Measurements from ENCODE around the gene ALK. TPM values are rescaled to one million over a fixed set of nuclear protein-coding genes. Genes with fewer than 3 reads are reported as not detected.
A peak's percentile ranks its signal among the peaks of the same experiment; 100 is the strongest.
"Not testable (repeated sequence)": the region's sequence is repeated elsewhere in the genome, so short reads cannot be mapped to it uniquely, and the experiment has no call there.

Gene ALK
- total RNA-seq, 1 donor from 2014 or later: 2.0 TPM

DNA sequence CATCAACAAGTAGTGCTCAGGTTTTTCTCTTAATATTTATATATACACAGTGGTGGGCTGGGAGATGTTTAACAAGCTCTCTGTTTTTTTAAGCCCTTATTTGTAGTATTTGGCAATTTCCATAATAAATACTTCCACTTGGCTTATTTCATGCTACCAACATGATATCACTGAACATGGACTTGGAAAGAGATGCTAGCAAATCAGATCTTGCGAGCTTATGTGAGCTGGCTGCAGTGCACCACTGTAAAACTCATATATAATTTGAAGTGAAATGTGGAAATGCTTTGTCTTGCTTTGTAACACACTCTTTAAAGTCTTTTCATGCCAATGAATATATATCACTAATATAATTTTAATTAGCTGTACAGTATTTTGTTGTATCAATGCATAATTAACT, 155.7 kb downstream of the ALK start:
- FAIRE-seq (no peak), DNase-seq (ENCODE audit: low spot score in 2 of 2) (no peak)

DNA sequence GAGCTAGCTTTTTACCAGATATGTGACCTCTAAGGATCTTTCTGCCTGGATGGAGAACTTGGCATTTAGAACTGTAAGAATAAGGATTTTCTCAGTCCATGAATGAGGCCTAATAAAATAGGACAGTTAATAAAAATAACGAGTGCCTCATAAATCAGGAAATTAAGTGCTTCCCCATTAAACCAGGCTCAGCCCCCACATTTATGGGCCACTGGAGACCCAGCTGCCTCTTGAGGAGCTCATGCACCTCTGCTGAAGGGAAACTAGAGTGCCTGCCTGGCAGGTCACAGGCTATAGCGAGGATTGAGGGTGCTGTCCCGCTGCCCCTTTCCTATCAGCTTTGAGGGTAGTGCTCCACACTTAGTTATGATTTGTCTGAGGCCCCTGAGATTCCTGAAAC, 158.0 kb downstream of the ALK start:
- no peak for DNase-seq (ENCODE audit: low spot score in 2 of 2)

DNA sequence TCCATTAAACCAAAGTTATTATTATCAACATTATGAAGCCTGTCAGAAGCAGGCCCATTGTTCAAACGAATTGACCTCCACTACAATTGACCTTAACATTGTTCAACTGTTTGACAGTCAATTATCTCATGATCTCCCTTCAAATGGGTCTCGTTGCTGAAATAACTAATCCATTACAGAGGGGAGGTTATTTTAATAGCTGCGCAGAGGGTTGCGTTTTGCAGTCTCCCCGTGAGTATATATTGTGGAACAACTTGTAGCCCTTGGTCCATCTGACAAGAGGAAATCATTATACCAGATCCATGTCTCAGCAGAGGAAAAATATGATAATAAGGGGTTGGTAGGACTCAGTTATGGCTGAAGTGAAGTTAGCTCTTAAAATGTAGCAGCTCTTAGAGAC, 159.1 kb downstream of the ALK start:
- FAIRE-seq: no peak
- DNase-seq (ENCODE audit: low spot score in 2 of 2): no peak

More for the DNA sequence above, 158.0 kb downstream of the ALK start:
- no peak for FAIRE-seq

DNA sequence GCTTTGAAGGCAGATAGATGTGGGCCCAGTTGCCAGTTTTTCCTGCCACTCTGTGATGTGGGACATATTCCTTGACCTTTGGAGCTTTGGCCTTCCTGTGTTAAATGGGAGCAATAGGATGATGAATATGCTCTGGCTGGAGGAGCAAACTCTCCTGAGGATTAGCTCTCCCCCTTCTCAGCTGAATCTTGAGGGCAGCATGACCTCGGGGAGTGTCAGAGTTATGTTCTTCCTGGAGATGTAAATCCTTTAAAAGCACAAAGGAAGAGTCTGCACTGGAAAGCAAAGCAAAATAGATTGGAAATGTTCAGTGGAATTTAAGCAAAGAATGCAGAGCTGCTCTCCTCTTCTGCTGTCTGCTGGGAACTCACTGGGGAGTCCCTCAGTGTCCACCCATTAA, 160.1 kb downstream of the ALK start:
- FAIRE-seq (no peak), DNase-seq (ENCODE audit: low spot score in 2 of 2) (no peak)

DNA sequence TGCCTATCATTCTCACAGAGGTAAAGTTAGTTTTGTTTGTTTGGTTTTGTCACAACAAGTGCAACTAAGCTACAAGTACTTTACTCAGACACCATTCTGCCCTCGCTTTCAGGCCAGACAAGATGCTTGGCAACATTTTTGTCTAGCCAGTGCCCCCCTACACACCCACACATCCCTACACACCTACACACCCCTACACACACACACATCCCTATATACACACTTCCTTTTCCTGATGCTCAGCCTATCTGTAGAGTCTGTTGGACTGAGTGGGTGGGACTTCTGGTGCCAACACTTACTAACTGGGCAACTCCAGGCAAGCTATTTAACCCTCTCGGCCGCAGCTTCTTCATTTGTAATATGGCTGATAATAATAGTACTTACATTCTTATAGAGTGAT, 161.4 kb downstream of the ALK start:
- no peak for DNase-seq (ENCODE audit: low spot score in 2 of 2)
- FAIRE-seq: no peak

DNA sequence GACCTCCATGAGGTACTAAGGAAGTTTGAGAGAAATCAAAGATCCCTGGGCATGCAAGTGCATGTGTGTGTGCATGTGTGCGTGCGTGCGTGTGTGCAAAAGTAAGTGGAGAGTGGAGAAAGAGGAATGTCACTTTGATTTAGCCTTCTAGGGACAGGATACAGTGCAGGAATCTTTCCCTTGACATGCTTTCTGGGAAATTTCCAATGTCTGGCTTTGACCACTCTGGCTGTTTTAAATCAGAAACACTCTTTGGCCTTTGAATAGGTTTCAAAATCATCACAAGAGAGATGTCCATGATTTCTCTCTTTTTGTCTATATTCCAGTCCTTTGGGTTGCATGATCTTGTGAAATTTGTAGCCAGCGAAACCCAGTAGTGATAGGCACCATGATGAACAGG, 162.0 kb downstream of the ALK start:
- DNase-seq (ENCODE audit: low spot score in 2 of 2) (no peak), FAIRE-seq (no peak)

DNA sequence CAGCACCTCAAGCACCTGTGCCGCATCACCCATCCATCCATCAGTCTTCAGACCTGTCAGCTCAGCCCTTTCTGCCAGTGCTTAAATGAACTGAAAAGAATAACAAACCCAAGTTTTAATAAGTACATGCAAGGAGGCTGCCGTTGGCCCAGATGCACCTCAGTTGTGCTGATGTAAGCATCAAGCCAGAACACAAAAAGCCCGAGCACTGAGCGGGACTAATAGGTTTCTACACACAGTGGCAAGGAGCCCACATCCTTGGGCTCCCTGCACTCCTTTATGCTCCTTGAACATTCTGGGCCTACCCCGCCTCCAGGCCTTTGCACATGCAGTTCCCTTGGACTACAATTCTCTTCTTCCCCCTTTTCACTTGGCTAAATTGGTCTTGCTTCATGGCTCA, 165.6 kb downstream of the ALK start:
- FAIRE-seq: no peak
- no peak for DNase-seq (ENCODE audit: low spot score in 2 of 2)

DNA sequence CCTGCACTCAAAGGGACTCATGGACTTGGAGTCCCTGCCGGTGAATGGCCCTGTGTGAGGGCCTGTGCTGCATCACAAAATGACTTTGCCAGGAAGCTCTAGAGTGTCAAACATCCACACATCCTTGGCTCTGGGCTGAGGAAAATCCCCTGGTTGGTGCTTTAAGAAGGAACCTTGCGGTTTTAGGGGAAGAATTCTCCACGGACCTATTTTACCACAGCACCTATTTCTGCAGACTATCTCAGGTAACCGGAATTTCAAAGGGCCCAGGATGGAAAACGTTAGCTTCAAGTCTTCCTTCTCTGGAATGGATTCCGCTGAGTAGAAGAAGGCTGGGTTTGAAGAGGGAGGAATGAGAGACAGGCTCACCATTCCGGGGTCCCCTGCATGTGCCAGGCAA, 166.2 kb downstream of the ALK start:
- DNase-seq (ENCODE audit: low spot score in 2 of 2): no peak
- no peak for FAIRE-seq

DNA sequence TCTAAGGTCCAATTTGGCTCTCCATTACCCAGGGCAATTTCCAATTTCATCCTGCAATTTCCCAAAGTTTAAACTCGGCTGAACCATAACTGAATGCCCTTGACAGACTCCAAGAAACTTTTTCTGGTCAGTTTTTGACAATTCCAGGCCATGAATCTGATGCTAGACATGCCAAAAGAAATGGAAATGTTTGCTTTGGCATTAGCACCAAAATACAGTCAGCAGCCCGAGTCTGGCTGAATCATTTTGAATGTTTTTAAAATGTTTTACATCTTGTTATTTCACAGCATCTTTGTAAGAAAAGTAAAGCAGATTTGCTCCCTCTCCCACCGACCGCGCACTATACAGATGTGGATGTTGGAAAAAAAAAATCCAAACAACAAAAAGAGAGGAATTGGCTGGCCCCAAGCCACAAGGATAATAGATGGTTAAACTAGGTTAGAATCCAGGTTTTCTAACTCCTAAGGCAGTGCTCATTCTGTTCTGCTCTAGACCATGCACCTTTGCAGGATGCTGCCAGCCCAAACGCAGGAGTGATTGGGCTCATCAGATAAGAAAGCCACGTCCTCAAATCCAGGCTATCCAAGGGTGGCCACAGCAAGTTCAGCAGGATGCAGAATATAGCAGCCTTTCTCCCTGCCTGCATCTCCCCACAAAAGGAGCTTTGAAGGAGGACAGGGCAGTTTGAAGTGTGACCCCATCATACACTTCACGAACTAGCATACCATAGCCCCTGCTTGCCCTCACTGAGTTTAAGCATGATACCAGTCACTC, 167.5 kb downstream of the ALK start:
- FAIRE-seq (no peak), DNase-seq (ENCODE audit: low spot score in 2 of 2) (no peak)

DNA sequence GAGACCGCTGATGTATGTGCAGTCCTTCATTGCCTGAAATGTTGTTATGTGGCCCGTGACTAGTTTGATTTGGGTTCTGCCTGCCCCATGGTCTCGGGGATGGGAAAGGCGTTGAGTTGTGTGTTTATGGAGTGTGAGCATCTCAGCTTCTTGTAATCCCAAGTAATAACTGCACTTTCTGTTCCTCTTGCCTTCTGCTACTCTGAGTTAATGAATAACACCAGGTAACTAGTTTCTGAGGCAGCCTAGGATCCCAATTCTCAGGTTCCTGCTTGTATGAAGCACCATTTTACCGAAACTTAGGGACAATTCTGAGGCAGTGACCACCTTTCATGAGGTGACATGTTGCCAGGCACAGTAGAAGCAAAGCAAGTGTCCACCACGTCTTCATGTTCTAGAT, 170.0 kb downstream of the ALK start:
- DNase-seq (ENCODE audit: low spot score in 2 of 2) (no peak), FAIRE-seq (no peak)

DNA sequence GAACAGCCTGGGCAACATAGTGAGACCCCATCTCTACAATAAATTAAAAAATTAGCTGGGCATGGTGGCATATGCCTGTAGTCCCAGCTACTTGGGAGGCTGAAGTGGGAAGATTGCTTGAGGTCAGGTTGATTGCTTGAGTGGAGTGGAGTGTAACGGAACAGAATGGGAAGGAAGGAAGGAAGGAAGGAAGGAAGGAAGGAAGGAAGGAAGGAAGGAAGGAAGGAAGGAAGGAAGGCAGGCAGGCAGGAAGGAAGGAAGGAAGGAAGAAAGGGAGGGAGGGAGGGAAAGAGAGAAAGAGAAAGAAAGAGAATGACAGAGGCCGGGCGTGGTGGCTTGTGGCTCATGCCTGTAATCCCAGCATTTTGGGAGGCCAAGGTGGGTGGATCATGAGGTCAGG, 170.9 kb downstream of the ALK start:
- not testable (repeated sequence) for DNase-seq (ENCODE audit: low spot score in 2 of 2); FAIRE-seq

DNA sequence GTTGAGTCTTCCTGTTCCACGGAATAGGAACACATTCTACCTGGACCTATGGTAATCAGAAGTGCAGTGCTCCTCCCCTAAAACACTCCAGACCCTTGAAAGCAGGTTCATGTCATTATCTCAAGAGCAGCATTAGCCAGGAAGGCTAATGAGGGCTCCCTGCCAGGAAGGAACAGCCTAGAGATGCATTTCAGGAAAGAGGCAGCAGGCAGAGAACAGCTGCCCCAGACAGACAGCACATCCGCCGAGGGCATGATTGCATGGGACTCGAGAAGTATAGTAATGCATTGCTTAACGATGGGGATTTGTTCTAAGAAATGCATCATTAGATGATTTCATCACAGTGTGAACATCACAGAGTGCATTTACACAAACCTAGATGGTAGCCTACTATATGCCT, 171.5 kb downstream of the ALK start:
- no peak for DNase-seq (ENCODE audit: low spot score in 2 of 2)
- FAIRE-seq: no peak

DNA sequence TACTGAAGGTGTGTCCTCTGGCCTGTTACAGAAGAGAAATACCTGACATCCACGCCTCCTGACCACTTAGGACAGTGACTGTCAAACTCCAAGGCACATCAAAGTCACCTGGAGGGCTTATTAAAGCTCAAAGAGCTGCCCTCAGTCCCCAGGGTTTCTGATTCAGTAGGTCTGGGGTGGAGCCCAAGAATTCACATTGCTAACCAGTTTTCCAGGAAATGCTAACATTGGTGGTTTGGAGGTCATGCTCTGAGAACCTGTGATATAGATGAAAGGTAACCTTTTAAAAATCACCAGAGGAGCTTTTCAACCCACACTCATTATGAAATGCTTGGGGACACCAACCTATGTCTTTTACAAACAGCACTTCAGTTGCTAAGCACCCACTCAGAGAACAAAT, 172.3 kb downstream of the ALK start:
- DNase-seq (ENCODE audit: low spot score in 2 of 2) (no peak), FAIRE-seq (no peak)

DNA sequence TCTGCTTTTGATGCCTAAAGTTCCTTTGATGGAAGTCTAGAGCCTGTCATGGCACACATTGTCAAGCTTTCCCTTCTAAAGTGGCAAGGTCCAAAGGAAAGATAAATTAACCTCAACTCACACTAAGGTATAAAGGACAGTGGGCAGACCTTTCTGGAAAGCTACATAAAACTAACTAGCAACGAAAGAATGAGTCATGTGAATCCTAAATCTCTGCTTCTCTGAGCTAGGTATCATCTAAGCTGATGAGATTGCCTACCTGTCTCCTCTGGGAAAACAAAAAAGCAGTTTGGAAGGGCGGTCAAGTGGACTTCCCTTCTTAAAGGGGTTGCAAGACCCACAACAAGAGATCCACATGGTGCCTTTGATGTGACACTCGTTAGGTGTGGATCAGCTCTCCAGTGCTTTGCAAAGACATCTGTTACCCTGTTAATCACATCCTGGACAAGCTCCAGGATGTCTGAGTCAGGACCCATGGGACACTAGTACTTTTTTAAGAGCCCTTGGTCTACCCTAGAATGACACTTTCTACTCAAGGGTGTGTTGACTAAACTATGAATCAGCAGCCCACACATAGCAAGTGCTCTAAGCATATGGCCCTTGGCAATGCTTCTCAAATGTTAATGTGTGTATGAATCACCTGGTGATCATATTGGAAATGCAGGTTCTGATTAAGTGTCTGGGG, 173.5 kb downstream of the ALK start:
- FAIRE-seq (no peak), DNase-seq (ENCODE audit: low spot score in 2 of 2) (peak in 1 of 2 donors; percentile 9)

DNA sequence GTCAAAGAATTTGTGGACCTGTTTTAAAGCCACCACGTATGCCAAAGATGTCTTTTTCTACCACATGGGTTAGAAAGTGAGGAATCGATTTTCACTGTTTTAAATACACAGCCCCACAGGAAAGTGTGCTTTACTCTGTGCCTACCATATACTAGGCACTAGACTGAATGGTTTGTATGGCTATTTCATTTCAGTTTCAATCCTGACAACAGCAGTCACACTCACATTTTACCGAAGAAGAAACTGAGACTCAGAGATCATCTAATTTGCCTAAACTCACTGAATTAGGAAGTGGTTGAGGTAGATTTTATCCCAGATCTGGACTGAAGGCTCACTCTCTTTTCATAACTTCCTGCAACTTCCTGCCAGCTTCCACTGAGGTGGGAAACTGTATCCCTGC, 176.4 kb downstream of the ALK start:
- DNase-seq (ENCODE audit: low spot score in 2 of 2): no peak
- FAIRE-seq: no peak

DNA sequence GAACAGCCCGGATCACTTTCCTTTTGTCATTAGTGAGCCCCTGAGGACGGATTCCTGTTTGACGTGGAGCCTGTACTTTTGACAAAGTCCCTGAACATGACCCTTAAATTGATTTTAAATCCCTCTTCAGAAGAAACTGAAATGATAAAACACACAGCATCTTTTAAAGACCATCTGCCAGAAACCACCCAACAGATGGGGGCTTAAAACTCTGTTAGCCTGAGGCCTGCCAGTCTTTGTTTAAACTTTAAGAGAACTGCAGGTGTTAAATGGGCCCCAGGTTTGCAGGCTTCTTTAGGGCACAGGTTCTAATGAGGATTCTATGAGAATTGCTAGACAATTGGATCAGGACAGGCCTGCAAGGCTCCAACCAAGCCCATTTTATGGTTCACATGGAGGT, 177.9 kb downstream of the ALK start:
- FAIRE-seq (no peak), DNase-seq (ENCODE audit: low spot score in 2 of 2) (no peak)

DNA sequence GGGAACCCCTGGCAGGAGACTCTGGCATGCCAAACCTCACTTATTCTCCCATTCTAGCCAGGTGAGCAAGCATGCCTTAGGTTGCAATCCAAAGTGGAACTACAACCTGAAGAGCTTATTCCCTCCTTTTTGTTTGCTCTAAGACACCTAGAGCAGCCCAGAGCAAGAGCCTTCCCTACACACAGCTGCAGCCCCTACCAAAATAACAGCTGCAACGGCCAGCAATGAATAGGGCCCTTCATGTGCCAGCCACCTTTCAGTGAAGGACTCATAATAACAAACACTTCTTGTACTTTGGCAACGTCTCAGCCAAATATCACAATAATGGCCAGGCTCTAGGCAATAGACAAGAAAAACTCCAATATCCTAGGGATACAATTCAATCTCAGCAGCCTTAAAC, 178.7 kb downstream of the ALK start:
- DNase-seq (ENCODE audit: low spot score in 2 of 2): no peak
- FAIRE-seq: no peak

DNA sequence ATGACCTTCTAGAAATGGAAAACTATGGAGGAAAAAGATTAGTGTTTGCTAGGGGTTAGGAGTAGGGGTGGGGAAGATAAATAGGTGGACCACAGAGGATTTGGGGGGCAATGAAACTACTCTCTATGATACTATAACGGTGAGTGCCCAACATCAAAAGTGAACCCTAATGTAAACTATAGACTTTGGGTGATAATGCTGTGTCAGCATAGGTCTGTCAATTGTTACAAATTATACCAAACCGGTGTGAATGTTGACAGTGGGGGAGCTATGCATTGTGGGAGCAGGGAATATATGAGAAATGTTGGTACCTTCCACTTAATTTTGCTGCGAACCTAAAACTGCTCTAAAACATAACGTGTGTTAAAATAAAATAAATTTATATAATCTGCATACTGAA, 180.3 kb downstream of the ALK start:
- DNase-seq (ENCODE audit: low spot score in 2 of 2): no peak
- FAIRE-seq: no peak

DNA sequence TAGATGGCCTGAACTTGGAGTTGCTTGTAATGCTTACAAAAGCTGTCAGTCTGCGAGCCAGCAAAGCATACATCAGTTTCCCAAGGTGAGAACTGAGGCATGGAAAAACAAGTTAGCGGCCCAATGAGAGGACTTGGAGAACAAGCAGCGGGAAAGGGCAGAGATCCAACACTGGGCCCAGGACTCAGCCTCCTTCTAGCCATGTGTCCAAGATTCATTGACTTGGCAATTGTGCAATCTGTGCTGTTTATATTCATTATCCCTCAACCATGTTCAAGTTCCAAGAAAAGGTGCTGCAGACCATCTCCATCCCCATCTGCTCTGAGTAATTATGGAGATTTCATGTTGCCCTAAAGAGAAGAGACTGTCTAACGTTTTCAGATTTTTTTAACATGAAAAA, 187.4 kb downstream of the ALK start:
- FAIRE-seq (no peak), DNase-seq (ENCODE audit: low spot score in 2 of 2) (no peak)

DNA sequence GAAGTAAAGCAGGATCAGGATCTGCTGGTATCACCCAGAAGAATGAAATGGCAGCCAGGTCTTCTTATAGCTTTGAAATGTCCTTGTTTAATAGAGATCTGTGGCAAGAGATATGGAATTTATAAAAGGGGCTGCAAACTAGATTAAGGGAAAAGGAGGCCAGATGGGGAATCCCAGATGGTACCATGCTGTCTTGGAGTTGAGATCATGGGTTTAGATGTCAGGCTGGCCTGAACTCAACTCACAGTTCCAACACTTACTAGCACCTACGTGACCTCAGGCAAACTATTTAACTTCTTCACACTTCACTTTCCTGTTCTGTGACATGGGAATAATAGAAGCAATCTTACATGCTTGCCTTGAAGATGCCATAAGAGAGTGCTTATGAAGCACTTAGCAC, 188.2 kb downstream of the ALK start:
- no peak for DNase-seq (ENCODE audit: low spot score in 2 of 2)
- FAIRE-seq: no peak

DNA sequence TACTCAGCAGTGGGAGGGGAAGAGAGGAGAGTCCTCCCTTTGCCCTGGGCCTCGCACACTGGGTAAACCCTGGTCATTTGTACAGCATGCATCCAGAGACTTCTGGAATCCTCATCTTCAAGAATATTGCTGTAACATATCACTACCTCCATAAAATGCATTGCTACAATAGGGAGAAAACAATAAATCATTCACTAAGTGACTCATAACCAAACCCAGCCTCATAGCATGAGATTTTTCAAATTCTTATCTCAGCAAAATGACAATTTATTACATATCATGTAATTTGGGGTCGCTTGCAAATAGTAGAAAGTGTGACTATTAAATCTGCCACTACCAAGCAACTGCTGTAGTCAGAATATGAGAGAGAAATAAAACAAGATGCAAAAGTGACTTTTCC, 189.4 kb downstream of the ALK start:
- no peak for FAIRE-seq
- DNase-seq (ENCODE audit: low spot score in 2 of 2): no peak

DNA sequence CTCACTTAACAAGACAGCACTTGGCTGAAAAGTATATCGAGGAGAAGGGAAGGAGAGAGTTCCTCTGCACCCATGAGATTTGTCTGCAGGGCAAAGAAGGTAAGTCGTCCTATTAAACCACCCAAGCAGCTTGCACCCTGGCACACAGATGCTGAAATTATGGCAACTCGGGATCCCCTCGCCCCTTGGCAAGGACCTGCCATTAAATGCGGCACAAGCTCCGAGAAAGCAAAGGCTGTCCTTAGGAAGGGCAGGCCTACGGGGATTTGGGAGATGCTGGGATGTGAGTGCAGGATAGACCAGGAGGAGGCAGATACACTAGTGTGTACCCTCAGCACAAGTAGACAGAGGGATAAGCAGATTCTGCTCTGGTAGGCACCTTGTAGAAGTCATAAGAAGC, 191.5 kb downstream of the ALK start:
- DNase-seq (ENCODE audit: low spot score in 2 of 2) (no peak), FAIRE-seq (no peak)
